Transverse colon (tissue), 4 donors: ENCODE measurements around the gene DAB2.

ENCODE experiments used
- EP300 ChIP-seq: sonication (generic); formaldehyde crosslinking; IDR thresholded peaks from one replicate; pipeline ENCODE4 v1.6.1; 2017; ENCODE audit warnings: antibody characterized with exemption, low read depth
- POLR2A ChIP-seq: fragments of 450-650 bp; IDR thresholded peaks from one replicate; pipeline ENCODE4 v1.6.1; 2016; ENCODE audit warnings: antibody characterized with exemption, mild to moderate bottlenecking, moderate library complexity
- POLR2AphosphoS5 ChIP-seq, 3 donors: sonication (generic); formaldehyde crosslinking; IDR thresholded peaks; one replicate each; pipeline ENCODE4 v1.6.1; 2016; ENCODE audit warnings: antibody characterized with exemption in 3 of 3
- TF ChIP-seq, protein P1 (sequence below), 5 experiments: fragments of 200-600 bp in 3 of 5; fragments of 450-650 bp in 2 of 5; sonication (generic) in 3 of 5; IDR thresholded peaks; 1 replicate in 2 of 5; 2 replicates in 3 of 5; pipeline ENCODE4 v1.5.1; 2016 to 2017; ENCODE audit warnings: antibody characterized with exemption in 5 of 5, inconsistent platforms in 3 of 5, mild to moderate bottlenecking in 2 of 5, moderate library complexity in 1 of 5

DNA sequence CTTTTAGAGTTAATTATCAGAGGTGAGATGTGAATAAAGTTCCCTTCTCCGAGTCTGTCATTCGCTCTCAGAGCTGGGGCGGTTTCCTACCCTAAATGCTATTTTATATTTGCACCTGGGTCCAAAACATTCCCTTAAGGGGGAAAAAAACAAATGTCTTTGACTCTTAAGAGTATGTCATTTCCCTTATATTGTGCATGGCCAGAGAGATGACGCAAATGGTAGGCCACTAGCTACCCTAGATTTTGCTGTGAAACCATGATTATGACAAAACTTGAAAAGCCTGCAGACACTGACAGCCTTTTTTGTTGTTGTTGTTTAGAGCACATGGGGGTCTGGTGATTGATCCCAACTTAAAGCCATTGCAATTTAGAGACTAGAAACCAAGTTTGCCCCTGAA is 12.8 kb downstream of the DAB2 start:
- TF ChIP-seq, protein P1, sequence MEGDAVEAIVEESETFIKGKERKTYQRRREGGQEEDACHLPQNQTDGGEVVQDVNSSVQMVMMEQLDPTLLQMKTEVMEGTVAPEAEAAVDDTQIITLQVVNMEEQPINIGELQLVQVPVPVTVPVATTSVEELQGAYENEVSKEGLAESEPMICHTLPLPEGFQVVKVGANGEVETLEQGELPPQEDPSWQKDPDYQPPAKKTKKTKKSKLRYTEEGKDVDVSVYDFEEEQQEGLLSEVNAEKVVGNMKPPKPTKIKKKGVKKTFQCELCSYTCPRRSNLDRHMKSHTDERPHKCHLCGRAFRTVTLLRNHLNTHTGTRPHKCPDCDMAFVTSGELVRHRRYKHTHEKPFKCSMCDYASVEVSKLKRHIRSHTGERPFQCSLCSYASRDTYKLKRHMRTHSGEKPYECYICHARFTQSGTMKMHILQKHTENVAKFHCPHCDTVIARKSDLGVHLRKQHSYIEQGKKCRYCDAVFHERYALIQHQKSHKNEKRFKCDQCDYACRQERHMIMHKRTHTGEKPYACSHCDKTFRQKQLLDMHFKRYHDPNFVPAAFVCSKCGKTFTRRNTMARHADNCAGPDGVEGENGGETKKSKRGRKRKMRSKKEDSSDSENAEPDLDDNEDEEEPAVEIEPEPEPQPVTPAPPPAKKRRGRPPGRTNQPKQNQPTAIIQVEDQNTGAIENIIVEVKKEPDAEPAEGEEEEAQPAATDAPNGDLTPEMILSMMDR (IDR thresholded peaks at IDR 0.05): no peak
- no peak for TF ChIP-seq POLR2AphosphoS5 (IDR thresholded peaks at IDR 0.05)
- no peak for TF ChIP-seq EP300
- TF ChIP-seq POLR2A: no peak
